ENCODE results near the gene GGA2.
"Not testable (repeated sequence)": the region's sequence is repeated elsewhere in the genome, so short reads cannot be mapped to it uniquely, and the experiment has no call there.

The GGA2 gene

DNA sequence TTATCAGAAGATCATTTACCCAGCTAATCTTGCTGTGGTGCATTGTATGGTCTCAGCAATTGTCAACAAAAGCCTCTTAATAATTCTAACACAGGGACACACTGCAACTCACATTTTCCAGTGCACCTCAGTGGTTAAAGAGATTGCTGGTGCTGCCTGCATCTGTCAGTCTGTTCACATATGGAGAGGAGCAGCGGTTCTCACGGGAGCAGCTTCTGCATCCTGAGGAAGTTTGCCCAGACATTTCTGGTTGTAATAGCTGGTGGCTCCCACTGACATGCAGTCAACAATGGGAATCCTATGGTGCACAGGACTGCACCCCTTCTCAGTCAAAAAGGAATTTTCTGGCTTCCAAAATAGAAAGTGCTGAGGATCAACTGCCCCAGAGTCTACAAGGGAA, 7.8 kb downstream of the GGA2 start:
- no peak for DNase-seq

DNA sequence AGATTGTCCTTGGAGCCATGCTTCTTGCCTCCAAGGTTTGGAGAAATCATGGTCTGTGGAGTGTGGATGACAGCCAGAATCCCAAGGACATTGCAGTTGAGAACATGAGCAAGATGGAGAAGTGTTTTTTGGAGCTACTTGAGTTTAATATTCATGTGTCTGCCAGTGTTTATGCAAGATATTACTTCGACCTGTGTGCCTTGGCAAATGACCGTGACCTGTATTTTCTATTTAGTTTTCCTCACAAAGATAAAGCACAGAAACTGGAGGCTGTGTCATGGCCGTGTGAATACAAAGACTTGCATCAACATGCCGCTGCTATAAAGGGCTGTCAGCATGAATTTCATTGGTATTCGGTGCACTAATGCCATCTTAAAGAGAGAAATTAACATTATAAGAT, 9.0 kb downstream of the GGA2 start:
- no peak for DNase-seq

DNA sequence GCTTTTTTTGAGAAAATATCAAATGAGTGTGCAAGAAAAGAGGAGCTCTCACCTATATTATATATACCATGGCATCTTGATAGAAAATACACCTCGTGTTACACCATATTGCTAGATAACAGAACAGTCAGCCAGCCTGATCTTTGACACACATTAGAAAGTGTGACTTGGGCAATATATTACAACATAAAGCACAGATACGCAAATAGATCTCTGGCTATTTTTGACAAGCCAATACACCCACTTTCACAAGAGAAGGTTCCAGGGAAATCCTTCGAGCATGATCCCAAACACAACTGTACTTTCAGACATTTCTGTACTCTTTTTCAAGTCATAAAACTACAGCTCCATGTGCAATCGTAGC, 9.4 kb downstream of the GGA2 start:
- no peak for DNase-seq

DNA sequence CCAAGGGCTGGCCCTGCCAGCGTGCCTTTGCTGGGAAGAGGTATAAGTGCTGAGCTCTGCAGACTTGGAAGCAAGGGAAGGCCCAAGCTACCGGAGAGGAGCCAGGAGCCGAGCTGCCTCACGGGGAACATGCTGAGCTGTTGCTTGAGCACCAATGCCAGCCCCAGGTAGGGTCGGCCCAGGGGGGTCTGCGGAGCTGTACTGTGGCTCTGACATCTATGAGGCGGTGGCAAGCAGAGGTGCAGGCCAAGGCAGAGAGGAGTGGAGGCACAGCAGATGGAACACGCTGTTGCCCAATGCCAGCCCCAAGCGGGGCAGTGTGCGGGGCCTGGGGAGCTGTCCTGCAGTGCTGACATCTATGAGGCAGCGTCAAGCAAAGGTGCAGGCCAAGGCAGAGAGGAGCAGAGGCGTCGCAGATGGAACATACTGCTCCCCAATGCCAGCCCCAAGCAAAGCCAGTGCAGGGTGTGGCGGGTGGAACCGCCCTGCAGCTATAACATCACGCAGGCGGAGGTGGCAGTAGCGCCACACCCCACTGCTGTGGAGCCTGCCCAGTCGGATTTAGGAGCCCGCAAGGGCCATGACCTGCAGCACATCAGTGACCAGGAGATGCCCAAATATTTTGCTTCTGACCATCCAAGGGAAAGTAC, 10.0 kb downstream of the GGA2 start:
- no peak for DNase-seq

DNA sequence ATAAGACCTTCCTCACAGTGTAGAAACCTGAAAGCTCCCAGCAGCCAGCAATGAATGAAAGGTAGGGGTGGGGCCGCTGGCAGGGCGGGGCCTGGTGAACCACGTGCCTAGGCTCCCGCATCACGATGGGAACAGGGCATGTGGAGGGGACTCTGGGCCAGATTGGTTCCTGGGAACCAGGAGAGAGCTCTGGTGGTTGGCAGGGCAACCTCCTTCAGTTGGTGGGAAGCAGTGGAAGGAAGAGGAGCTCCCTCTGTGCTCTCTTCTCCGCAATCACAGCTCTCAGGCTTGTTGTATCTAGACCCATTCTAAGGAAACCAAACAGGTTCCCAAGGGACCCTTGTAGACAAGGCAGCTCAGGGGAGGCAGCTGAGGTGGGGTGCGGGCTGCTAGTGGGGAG, 10.5 kb downstream of the GGA2 start:
- no peak for DNase-seq

DNA sequence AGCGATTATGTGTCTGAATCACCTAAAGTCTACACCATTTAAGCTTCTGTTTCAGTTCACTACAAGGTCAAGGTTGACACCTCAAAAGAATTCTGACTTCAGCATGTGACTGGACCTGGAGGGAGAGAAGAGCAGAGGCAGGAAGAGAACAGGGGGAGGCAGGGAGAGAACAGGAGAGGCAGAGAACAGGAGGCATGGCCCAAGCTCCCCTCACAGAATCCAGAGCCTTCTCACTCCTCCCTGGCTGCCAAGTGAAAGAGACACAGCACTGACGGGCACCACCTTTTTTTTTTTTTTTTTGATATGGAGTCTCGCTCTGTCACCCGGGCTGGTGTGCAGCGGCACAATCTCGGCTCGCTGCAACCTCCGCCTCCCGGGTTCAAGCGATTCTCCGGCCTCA, 11.4 kb downstream of the GGA2 start:
- DNase-seq, result no peak

DNA sequence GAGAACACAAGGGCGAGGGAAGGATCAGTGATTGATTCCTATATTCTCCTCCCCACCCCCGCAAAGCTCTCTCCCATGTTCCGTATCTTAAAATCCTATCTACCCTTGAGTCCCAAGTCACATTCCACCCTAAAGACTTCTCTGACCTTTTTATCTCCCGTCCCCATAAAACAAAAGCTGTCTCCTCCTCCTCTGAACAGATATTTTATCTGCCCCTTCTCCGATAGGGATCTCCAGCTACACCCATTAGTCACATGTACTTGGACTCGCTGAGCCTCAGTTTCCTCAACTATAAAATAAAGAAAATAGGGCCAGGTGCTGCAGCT, 12.8 kb downstream of the GGA2 start:
- DNase-seq, result no peak

DNA sequence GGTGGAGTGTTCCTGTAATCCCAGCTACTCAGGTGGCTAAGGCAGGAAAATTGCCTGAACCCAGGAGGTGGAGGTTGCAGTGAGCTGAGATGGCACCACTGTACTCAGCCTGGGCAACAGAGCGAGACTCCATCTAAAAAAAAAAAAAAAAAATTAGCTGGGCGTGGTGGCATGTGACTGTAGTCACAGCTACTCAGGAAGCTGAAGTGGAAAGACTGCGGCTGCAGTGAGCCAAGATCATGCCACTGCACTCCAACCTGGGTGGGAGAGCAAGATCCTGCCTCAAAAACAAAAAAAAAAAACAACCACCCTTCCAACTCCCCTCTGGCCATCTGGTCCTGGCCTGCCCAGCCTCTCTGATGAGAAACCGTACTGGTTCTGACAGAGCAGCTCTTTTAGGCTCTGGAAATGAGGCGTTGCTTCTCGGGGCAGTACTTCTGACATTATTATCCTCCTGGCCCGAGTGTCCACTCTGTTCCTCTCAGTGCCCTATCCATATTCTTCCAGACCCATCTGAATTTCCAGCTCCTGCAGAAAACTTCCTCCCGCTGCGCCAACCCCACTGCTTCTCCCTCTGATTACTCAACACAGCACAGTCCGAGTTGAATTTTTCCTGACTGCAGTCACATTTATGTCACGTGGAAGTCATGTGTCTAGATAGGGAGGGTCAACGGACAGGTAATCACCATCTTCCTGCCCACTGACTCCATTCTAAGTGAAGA, 13.3 kb downstream of the GGA2 start:
- DNase-seq, result no peak

DNA sequence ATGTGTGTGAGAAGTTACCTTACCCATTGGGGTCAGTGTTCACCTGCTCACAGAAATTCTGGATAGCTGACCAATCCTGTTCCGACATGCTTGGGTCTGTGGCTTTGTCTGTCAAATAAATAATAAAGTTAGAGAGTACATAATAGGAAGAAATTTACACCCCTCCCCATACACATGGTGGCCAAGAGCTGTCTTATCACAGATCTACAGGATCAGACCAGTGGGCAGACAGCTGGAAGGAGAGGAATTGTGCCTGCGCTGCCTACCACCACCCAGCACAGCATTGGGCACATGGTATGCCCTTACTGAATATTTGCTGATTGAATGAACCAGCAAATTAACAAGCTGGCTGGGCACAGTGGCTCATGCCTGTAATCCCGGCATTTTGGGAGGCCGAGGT, 14.6 kb downstream of the GGA2 start:
- no peak for DNase-seq

DNA sequence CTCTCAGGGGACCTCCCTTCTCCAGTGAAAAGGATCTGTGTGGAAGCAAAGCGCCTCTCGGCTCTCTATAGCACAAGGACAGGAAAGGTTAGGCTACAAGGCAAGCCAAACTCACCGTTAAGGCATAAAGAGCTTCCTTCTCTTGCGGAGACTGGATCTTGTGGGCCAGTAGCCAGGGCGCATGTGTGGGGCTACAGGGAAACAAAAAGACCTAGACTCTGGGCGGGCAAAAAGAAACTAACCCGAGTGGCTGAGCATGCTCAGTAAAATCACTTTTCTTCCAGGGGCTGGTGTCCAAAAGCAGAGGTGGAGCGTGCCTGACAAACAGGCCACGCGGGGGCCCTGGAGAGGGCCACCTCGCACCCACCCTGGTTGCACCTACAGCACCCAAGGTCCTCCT, 16.1 kb downstream of the GGA2 start:
- DNase-seq, result no peak

DNA sequence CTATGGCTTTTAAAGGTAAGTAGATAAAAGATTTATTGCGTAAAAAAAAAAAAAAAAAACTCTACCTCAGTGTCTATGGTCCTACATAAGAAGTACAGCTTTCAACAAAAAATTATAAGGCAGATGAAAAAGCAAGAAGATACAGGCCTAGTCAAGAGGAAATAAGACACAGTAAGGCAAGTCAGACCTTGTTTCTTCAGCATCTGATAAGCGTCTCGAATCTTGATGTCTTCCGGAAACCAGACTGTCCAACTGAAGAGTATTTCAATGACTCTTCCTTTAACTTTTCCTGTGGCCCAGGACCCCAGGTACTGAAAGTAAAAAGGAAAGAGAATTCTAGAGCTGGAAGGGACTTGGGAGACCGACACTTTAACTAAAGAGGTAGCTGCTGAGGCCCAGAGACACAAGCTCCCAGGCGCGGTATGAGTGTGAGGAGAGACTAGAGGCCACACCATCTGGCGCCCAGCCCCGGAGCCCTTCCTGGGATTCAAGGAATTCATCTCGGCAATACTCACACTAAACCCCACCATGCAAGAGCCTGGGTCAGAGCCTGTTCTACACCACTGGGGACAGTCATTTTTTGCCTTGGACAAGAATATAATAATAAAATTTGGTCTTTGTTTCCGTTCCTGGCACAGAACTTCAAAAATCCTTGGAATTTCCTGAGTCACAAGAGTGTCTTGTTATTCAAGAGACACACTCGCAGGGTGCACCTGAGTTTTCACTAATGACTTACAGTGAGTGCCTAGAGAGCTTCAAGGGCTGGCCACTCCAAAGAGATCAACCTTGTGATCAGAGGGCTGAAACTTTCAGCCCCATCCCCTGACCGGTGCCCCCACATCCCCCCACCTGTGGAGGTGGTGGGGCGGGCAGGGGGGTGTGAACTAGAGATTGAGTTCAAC, 18.6 kb downstream of the GGA2 start:
- no peak for DNase-seq

DNA sequence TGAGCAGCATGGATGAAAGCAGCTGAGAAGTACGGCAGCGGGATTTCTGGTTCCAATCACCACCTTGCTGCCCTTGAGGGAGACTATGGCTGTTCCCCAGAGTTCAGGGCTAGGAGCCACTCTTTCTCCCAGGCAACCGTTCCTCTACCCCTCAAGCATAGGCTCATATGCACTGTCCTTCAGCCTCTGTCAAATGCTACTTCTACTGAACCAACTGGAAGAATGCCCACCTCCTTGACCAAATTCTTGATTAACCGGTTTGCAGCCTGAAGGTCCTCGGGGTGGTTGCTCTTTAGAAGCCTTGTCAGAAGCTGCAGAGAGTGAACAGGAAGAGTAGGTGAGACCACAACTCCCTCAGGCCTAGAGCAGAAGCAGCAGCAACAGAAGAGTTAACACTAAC, 23.8 kb downstream of the GGA2 start:
- DNase-seq, result no peak

DNA sequence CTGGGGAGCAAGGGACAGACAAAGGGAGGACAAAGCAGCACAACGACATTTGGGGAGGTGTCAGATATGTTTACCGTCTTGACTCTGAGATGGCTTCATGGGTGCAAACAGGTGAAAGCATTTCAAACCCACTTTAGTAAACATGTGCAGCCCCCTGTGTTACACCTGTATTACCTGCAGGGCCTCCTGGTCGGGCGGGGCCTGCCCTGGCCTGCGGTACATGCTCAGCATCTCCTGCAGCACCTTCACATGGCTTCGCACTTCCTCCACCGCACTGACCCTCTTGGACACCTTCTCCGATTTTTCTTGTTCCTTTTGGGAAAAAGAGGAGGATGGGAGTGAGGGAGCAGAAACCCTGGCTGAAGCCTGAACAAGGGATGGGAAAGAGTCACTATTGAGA, 24.5 kb downstream of the GGA2 start:
- DNase-seq, result no peak

DNA sequence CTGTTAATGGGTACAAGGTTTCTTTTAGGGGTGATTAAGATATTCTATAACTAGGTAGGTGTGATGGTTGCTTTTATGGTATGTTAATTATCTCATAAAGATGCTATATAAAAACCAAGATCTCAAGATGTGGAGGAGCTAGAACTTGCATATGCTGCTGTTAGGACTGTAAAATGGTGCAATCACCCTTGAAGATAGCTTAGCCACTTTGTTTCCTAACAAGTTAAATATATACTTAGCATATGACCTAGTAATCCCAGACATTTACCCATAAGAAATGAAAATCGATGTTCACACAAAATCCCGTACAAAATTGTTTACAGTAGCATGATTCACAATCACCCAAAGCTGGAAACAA, 25.1 kb downstream of the GGA2 start:
- no peak for DNase-seq

DNA sequence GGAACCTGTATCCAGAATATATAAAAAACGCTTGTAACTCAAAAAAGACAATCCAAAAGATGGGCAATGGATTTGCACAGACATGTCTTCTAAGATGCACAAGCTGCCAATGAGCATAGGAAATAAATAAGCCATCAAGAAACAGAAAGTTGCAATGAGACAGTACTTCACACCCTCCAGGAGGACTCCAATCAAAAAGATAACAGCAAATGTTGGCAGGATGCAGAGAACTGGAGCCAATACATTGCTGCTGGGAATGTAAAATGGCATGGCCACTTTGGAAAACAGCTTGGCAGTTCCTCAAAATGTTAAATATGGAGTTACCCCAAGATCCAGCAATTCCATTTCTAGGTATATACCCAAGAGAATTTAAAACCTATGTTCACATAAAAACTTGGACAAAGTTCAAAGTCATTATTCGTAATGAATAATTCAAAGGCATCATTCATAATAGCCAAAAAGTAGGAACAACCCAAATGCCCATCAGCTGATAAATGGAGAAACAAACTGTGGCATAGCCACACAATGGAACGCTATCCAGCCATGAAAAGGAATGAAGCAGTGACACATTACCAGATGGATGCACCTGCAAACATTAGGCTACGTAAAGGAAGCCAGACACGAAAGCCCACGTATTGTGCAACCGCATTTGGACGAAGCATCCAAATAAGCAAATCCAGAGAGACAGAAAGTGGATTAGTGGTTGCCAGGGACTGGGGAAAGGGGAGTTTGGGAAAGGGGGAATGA, 25.6 kb downstream of the GGA2 start:
- no peak for DNase-seq

DNA sequence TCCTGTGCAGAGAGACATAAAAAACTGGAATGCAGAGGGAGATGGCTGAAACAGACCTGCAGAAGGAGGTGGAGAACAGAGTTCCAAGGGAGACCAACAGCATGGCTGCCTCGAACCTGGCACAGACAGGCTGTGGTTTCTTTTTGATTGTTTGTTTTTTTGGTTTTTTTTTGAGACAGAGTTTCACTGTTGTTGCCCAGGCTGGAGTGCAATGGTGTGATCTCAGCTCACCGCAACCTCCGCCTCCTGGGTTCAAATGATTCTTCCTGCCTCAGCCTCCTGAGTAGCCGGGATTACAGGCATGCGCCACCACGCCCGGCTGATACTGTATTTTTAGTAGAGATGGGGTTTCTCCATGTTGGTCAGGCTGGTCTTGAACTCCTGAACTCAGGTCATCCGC, 26.8 kb downstream of the GGA2 start:
- DNase-seq, result not testable (repeated sequence)

DNA sequence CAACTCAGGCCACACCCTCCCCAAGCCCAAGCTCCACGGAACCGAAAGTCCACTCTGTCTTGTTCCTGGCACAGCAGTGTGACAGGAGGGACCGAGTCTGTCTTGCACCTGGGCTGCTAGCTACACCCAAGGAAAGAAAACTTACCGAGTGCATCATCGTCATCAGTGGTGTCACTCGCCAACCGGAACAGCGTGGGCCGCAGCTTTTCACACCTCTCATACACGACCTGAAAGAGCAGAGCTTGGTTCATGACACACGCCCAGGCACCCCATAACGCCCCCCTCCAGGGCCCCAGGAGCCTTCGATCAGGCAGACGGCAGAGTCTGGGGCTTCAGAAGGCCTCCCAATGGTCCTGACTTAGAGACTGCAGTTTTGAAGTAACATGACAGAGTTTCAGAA, 27.5 kb downstream of the GGA2 start:
- no peak for DNase-seq

DNA sequence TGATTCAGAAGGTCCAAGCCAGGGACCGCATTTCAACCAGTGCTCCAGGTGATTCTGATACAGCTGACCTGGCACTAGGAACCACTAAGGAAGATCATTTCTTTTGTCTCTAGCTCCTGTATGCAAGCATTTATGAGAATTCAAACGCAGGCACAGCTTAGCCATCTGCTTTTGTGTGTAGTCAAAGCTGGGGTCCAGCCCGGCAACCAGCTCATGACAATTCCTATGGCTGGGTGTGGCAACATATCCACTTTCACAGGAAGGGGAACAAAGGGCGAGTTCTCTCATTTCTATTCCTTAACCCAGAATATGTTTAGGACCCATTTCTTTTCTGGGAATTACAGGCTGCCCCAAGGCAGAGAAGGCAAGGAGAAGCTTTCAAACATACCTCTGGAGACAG, 30.0 kb downstream of the GGA2 start:
- DNase-seq, result no peak

DNA sequence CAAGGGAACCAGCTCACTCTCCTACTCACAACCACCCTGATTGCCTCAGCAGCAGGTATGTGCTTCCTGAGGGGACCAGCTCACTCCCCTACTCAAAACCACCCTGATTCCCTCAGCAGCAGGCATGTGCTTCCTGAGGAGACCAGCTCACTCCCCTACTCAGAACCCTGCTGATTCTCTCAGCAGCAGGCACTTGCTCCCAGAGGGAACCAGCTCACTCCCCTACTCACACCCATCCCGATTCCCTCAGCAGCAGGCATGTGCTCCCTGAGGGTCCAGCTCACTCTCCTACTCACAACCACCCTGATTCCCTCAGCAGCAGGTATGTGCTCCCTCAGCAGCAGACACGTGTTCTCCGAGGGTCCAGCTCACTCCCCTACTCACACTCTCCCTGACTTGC, 31.2 kb downstream of the GGA2 start:
- DNase-seq, result no peak

DNA sequence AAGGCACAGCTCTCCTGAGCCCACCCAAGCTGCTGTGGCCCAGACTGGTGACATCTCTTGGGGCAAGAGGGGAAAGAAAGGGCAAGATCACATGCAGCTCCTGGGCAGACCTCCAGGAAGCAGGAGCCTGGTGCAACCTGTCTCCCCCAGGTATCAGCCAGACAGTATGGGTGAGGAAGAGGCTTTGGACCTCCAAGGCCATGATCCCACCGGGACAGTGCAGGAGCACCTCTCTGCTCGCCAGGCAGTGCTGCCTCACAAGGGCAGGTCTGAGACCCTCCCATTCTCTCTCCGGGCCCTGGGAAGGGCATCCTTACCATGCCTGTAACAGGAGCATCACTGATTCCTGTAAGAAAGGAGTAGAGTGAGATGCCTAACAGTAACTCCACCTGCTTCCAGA, 31.7 kb downstream of the GGA2 start:
- no peak for DNase-seq

DNA sequence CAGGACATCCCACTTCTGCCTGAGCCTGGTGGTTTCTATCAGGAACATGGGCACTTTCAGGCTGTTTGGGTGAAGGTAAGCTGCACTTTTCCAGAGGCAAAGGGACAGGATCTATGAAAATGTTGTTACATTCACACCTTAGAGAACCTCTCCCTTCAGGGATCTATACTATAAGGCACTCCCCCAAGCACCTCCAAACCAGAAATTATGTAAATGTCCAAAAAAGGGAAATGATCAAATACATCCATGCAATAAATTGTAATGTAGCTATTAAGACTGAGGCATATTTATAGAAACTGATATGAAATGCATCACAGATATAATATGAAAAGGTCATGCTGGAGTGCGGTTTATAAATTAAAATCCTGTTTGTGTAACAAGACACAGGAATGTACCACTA, 34.0 kb downstream of the GGA2 start:
- DNase-seq, result no peak

DNA sequence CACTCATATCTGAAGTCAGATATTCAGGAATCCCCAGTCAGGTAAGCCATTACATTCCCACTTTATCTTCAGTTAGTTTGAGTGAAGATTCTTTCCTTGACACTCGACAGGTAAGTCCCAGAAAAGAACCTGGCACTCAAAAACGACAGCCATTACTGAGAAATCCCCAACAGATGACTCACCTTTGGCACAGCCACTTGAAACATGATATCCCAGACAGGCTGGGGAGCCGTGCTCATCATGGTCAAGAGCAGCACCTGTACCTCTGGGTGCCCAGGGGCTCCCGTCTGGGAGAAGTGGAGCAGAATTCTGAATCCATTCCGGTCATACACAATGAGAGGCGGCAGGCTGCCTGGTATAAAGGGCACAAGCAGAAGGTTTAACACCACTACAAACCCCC, 40.5 kb downstream of the GGA2 start:
- DNase-seq, result no peak

DNA sequence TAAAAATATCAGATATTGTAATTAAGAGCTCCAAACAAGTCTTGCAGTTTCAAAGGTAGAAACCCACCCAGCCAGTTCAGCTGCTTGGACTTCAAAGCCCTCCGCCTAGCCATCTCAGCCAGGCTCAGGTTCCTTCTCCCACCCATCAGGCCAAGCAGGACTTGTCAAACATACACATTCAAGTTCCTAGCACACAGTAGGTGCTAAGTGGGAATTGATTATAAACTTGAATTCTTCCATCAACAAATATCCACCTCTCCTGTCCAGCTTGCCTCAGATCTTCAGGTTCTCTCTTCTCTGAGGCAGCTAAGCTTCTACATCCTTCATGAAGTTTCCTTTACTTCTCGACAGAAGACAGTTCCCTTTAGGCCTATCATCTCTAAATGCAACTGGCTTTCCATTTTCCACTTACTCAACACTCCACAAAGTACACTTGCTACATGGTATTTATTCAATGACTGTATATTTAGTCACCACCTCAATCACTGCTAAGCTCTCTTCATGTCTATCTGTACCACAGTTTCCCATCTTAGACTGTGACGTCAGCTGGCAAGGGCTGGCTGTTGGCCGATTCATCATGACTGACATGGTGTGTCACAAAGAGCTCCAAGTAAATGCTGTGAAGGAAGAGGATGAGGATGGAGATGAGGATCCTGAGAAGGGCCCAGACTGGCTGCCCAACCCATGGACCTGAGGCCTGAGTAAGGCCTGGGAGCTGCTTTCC, 44.0 kb downstream of the GGA2 start:
- no peak for DNase-seq

All from NCI-H1092 (cell line).